ENCODE data around the gene FOXM1.
"Not testable (repeated sequence)": the region's sequence is repeated elsewhere in the genome, so short reads cannot be mapped to it uniquely, and the experiment has no call there.

The FOXM1 gene

DNA sequence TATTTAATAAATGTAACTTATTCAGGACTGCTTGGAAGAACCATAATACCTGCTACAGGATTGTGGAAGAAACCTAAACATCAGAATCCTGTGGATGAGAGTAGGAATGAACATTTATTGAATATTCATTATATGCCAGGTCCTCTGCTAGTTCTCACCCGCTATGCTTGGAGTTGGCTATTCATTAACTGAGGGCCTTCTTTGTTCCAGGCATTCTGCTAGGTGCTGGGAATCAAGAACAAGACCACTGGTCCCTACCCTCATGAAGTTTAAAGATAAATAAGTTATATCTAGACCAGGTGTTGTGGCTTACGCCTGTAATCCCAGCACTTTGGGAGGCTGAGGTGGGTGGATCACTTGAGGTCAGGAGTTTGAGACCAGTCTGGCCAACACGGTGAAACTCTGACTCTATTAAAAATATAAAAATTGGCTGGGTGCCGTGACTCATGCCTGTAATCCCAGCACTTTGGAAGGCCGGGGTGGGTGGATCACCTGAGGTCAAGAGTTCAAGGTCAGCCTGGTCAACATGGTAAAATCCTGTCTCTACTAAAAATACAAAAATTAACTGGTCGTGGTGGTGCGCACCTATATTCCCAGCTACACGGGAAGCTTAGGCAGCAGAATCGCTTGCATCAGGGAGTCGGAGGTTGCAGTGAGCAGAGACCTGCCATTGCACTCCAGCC lies 9.9 kb upstream of the FOXM1 start:
- DNase-seq (ENCODE audit: low spot score): no peak

DNA sequence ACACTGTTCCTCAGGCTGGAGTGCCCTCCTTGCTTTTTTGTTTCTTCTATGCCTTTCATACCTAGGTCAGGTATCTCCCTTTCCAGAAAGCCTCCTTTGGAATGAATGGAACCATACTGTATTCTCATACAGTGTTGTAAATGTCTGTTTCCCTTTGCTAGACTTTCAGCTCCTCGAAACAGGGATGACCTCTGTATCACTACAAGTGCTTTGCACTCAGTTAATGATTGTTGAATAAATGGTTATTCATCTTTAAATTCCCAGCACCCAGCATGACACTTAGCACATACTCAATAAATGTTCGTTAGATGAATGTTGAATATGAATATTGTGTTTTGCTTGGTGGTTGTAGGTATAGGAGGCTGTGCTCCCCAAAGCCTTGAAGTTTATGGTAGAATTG lies 7.8 kb upstream of the FOXM1 start:
- no peak for DNase-seq (ENCODE audit: low spot score)

DNA sequence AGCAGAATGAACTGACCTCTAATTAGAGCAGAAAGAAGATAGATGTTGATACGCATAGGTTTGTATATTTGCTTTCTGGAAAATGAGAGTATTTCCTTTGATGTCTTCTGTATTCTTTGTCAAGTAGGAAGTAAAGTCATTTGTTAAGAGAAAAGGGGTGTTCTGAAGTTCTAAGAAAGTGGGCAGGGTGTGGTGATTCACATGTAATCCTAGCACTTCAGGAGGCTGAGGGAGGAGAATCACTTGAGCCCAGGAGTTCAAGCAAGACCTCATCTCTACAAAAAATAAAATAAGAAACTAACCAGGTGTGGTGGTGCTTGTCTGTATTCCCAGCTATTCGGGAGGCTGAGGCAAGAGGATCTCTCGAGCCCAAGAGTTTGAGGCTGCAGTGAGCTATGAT lies 2.9 kb upstream of the FOXM1 start:
- no peak for DNase-seq (ENCODE audit: low spot score)

DNA sequence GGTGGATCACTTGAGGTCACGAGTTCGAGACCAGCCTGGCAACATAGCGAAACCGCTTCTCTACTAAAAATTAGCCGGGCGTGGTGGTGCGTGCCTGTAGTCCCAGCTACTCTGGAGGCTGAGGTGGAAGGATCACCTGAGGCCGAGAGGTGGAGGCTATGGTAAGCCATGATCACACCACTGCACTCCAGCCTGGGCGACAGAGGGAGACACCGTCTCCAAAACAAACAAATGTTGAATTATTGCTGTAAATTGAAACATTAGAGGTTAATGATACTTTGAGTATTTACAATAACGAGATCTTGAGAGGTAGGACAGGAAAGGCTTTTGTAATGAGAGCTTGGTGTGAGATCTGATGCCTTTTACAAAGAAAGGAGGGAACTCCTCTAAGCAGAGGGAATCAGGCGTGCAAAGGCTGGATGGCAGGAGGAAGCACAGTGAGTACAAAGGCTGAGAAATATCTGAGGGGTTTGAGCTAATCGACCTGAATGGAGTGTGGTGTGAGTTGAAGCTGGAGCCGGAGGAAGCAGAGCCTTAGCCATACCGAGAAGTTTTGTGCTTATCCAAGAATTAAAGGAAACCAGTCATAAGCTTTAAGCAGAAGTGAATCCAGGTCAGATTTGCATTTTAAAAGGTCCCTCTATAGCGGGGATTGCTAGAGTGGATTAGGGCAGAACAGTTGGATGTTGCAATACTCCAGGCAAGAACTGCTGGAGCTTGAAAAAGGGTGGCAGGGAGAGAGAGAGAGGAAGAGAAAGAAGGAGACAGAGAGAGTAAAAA lies 1.2 kb upstream of the FOXM1 start:
- DNase-seq (ENCODE audit: low spot score): no peak

DNA sequence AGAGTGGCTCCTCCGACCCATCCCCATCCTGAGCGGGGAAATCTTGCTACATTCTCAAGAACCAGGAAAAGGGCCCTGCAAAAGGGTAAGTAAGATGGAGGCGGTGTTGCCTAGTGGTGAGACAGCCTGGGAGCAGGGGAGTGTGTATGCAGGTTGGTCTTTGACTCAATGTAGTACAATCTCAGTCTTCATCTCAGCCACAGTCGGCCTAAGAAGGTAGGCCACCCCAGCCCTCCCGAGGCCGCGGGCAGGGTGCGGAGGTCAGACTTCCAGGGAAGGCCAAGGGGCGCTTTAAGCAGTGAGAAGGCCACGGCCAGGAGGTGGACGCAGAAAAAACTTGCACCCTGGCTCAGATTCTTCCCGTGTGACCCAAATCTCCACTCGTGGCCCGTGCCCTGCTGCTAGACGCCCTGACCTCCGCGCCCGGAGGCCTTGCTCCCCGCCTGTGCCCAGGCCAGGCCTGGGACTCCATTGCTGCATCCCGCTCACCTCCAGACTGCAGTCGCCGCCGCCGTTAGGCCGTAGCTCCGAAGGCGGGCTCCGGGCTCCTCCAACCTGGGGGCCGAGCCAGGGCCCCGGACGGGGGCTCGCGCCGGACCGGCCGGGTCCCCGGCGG lies 435 bp downstream of the FOXM1 start:
- DNase-seq (ENCODE audit: low spot score): peak; percentile 52

DNA sequence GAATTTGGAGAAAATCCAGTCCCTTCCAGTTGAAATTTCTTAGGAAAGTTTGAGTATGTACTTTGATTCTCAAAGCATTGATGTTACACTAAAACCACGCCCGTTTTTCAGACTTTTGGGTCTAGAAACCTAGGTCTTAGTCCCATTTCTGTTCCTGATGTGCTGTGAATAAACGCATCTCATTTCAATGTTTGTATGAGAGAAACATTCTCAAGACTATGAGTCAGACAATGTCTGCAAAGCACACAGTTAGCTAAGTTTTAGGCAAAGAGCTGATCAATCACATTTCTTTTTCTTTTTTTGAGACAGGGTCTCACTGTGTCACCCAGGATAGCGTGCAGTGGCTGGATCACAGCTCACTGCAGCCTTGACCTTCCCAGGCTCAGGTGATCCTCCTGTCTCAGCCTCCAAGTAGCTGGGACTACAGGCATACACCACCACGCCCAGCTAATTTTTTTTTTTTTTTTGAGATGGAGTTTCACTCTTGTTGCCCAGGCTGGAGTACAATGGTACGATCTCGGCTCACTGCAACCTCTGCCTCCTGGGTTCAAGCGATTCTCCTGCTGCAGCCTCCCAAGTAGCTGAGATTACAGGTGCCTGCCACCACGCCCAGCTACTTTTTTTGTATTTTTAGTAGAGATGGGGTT lies 7.9 kb downstream of the FOXM1 start:
- not testable (repeated sequence) for DNase-seq (ENCODE audit: low spot score)

DNA sequence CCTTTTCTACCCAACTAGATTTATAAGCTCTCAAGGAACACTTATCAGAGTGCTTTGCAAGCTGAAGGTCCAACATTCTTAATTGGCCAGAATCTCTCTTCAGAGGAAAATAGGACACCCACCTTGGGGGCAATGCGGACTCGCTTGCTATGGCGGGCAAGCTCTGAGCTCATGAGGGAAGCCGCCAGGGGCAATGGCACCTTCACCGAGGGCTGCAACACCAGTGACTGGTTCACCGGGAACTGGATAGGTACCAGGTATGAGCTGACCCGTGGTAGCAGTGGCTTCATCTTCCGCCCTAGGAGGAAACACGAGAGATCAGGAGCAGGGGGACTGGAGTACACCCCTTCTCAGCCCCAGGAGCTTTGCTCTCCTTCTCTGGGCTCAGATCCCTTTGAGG lies 12.8 kb downstream of the FOXM1 start:
- DNase-seq (ENCODE audit: low spot score): no peak

DNA sequence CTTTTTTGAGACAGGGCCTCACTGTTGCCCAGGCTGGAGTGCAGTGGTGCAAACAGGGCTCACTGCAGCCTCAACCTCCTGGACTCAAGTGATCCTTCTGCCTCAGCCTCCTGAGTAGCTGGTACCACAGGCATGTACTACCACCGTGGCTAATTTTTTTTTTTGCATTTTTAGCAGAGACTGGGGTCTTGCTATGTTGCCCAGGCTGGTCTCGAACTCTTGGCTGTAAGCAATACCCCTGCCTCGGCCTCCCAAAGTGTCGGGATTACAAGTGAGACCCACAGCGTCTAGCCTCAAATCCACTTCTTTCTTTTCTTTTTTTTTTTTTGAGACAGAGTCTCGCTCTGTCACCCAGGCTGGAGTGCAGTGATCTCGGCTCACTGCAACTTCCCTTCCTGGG lies 13.6 kb downstream of the FOXM1 start:
- not testable (repeated sequence) for DNase-seq (ENCODE audit: low spot score)

DNA sequence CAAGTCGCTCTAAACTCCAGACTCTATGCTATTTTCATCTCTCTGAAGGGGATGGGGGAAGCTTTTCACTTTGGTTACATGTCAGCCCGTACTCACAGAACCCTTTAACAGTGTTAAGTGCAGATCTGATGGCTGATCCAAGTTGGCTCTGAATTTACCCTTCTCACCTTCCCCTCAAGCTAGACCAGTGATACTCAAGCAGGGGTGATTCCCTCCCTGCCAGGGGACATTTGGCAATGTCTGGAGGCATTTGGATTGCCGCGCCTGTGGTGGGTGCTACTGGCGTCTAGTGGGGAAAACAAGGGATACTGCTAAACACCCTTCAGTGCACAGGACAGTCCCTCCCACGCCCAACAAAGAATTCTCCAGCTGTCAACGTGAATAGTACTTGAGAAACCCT lies 14.1 kb downstream of the FOXM1 start:
- no peak for DNase-seq (ENCODE audit: low spot score)

DNA sequence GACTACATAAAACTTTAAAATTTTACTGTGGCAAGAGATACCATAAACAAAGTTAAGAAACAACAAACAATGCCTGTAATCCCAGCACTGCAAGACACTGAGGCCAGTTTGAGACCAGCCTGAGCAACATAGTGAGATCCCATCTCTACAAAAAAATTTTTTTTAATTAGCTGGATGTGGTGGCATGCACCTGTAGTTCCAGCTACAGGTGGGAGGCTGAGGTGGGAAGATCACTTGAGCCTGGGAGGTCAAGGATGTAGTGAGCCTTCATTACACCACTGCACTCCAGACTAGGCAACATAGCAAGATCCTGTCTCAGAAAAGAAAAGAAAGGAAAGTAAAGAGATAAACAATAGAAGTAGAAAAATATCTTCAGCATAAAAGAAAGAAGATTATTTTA lies 16.8 kb downstream of the FOXM1 start:
- no peak for DNase-seq (ENCODE audit: low spot score)

DNA sequence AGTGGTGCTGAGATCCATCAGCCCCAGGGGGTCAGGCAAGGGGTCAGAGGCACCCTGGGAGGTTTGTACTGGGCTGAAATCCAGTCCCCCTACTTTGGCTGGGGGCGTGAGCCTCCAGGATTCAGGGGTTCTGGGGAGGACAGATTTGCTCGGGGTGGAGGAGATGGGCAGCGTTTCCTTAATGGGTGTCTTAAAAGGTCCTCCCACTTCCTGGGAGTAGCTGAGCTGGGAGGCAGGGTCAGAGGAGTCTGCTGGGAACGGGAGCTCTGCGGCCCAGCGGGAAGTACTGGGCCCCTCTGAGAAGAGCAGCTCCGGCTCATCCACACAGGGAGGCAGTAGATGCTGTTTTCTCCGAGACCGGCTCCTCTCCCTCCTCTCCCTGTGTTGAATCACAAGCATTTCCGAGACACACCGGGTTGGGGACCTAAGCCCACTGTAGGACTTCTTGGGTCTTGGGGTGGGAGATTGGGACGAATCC lies 18.0 kb downstream of the FOXM1 start:
- DNase-seq (ENCODE audit: low spot score): no peak

DNA sequence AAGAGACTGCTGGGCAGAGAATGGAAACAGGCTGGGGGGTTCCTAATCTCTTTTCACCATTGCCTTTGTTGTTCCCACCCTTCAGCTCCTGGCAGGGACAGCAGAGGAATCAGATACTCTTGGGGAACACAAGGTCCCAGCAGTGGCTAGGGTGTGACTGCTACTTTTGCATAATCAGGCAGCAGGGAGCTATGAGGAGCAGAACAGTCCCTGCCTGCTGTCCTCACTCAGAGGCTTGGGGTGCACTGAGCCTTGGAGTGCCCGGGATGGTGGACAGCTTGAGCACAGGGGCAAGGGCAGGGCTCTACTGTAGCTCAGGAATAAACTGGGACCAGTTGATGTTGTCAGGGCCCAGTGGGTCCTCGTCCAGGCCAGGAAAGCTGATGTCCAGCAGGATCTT lies 18.6 kb downstream of the FOXM1 start:
- no peak for DNase-seq (ENCODE audit: low spot score)

DNA sequence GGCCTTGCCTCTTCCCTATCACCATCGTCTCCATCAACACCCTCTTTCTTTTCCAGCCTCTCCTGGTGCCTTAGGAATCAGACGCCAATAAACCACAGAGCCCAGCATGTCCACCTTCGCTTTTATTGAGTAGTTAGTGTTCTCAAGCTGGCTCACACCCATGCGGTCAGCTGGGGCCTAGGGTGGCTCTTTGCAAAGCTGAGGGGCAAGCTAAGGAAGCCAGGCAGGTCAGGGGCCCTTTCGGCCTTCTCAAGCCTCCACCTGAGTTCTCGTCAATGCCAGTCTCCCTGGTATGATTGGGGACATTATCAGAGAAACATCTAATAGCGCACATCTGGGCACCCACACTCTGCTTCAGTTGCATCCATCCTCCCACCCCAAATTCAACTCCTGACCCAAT lies 19.4 kb downstream of the FOXM1 start:
- DNase-seq (ENCODE audit: low spot score): no peak

DNA sequence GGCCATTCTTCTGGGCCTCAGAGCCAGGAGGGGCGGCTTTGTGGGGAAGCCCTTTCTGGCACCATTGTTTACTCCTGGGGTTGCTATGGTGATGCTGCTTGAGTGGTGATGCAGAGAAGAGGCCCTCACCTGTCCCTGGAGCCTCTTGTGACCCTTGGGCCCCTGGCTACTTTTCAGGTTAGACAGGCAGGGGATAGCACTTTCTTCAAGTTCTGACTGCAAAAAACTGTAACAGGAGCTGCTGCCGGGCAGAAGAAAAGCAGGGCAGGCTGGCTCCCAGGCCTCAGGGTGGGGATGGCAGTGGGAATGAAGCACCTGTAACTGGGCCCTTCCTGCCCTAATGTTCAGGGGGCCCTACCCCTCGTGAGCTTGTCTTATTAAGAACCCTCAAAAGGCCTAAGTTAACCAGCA lies 19.9 kb downstream of the FOXM1 start, which contains the start of gene TEX52:
Gene TEX52, minus strand, starts transcription at position 19 of the 411 bp plus-strand sequence. Its CDS starts 13 bp downstream, at position 6.
- no peak for DNase-seq (ENCODE audit: low spot score)

DNA sequence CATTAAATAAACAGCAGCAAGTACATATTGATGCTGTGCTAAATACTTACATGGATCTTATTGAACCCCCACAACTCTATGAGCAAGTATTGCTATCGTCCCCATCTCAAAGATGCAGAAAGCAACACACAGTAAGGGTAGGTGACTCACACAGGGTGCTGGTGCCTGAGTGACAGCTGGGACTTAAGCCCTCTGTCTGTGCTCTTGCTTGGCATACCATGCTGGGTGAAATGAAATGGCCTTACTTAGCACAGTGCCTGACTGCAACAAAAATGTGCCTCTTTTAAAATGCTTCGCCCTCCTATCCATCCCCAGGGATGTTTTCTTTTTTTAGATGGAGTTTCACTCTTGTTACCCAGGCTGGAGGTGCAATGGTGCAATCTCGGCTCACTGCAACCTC lies 20.9 kb downstream of the FOXM1 start:
- no peak for DNase-seq (ENCODE audit: low spot score)

DNA sequence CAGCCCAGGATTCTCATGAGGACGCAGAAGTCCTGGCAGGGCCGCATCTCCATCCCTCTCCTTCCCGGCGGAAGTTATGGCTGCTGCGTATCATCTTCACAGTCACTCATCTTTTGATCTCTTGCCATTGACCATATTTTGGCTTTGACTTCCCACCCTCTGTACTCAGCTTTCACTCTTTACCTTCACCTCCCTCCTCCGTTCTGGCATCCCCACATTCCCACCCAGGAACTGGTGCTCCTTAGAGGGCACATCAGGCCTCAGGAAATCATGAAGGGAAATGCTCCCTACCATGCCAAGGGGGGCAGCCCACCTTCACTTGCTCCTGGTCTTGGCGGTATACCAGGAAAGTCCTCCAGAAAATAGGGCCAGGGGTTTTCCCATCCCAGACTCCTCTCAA lies 21.4 kb downstream of the FOXM1 start:
- no peak for DNase-seq (ENCODE audit: low spot score)

DNA sequence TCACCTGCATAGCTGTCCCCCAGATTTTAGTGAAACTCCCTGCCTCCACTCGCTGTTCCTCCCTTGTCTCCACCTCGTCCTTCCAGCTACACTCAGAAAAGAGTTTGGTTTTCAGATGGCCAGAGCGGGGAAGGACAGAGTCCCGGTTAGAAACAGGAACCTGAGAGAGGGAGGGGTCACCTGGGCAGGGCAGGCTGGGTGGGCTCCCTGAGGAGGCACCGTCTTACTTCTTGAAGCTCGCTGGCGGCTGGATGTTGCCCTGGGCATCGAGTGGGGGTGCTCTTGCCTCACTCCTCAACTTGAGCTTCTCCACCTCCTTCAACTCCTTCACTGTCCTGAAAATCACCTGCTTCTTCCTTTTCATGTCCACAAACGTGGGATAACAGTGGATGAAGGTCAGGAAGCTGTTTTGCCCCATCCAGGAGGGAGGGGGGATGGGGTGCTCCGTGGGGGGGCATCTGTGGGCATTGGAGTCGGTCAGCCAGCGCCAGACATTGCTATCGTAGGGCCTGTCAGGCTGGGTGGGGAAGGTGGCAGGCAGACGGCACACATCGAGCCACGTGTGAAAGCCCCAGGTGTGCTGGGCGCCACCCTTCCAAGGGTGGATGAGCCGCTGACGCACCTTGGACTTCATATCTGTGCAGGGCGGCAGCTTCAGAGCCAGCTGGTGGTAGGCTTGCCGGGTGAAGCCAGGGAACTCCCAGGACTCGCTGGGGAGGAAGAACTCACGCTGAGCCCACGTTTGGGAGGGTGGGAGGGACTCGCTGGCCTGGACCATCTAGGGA lies 22.1 kb downstream of the FOXM1 start:
- DNase-seq (ENCODE audit: low spot score): no peak

DNA sequence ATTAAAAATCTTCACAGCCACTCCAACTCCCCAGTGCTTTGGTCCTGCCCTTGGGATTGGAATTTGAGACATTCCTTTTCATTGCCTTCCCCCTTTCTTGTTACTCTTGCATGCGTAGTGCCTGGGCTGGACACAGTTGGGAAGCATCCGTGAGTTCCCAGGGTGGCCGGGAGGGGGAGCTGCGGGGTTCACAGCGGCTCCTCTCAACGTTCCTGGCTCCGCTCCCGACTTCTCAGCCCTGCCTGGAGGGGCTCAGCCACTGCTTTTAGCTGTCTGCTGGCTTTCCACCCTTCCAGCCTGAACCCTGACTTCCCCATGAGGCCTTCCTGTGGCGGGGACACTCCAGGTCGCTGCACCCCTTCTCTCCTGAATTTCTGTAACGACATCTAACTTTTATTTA lies 23.3 kb downstream of the FOXM1 start:
- DNase-seq (ENCODE audit: low spot score): peak; percentile 80

DNA sequence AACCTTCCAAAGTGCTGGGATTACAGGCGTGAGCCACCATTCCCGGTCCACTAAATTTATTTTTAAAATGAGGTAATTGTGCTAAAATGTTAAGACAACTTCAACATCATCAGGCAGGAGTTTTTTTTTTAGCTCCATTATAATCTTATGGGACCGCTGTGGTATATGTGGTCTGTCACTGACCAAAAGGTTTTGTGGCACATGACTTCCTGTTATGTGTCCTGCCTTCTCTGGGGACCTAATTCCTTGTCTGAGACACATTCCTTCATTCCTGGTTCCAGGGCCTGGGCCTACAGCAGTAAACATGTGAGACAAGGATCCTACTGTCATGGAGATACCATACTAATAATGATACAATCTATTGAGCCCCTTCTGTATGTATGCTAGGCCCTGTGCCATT lies 25.0 kb downstream of the FOXM1 start:
- DNase-seq (ENCODE audit: low spot score): no peak

DNA sequence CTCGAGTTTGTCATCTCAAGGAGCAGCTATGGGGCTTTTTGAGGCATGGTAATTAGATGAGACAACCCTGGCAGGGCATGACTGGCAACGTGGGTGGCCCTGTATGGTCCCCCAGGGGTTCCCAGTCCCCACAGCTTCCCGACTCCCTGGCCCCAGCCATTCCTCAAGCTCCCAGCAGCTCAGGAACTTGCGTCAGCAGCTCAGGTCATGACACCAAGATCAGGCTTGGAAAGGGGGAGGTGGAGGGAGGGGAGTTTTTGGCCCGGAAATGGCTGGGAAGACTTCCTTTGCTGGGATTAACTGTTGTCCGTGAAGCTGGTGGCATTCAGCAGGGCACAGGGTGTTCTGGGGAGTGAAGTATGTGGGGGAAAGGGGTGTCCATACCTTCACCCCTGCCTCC lies 31.7 kb downstream of the FOXM1 start:
- no peak for DNase-seq (ENCODE audit: low spot score)

DNA sequence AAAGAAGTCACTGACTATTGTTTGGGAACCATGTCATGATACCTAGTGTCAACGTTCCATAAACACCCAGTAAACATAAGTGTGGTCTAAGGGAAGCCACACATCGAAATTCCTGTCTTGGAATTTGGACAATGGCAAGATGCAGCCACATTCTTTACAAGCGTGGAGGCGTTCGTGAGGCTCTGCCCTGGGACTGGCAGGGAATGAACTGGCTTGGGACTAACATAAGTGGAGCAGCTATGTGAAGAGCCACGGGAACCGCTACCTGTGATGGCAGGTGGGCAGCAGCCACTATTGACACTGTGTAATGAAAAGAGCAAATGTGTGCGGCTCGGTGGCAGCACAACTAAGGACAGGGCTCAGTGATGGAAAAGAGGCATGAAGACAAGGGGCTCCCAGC lies 32.2 kb downstream of the FOXM1 start:
- no peak for DNase-seq (ENCODE audit: low spot score)
